Mesodermal cell (in vitro differentiated cells): ENCODE data around the gene AP1G1.

Source experiments
- H3K27ac ChIP-seq: 2 replicates; pipeline ENCODE4 v1.7.0; 2013; ENCODE audit warnings: mild to moderate bottlenecking, low read depth, low read length, moderate library complexity; ENCODE audit not compliant: severe bottlenecking
- H3K36me3 ChIP-seq: 2 replicates; pipeline ENCODE4 v1.7.1; 2013; ENCODE audit warnings: mild to moderate bottlenecking, low read length, moderate library complexity; ENCODE audit not compliant: control insufficient read depth, insufficient read depth
- H3K4me1 ChIP-seq: one replicate; pipeline ENCODE4 v1.7.1; 2013; ENCODE audit warnings: mild to moderate bottlenecking, low read length; ENCODE audit not compliant: insufficient read depth, control insufficient read depth, poor library complexity, severe bottlenecking
- H3K4me3 ChIP-seq: 2 replicates; pipeline ENCODE4 v1.7.0; 2013; ENCODE audit warnings: low read length, control low read depth, mild to moderate bottlenecking; ENCODE audit not compliant: insufficient read depth, poor library complexity, severe bottlenecking; ENCODE audit errors: extremely low read depth
- H3K9me3 ChIP-seq: 2 replicates; pipeline ENCODE4 v1.7.1; 2013; ENCODE audit warnings: mild to moderate bottlenecking, low read length, moderate library complexity; ENCODE audit not compliant: control insufficient read depth
- WGBS, 2 experiments: methylation state at CpG; one replicate each; pipeline ENCODE4 v1.1.5; 2013; ENCODE audit warnings: missing lambda C conversion rate in 2 of 2; ENCODE audit not compliant: insufficient coverage in 2 of 2; 5-methylcytosine and 5-hydroxymethylcytosine counted together

AP1G1 gene

GRCh38 chr16:71726476-71727315, 81.9 kb downstream of the AP1G1 start:
- Histone ChIP-seq H3K27ac (no peak overlapping the region), H3K4me3 (no peak overlapping the region), H3K36me3 (peaks cover 8% of the 10 kb centered on the region), H3K9me3 (no peaks in the 10 kb centered on the region), H3K4me1 (peaks cover 11% of the 10 kb centered on the region)
- WGBS, 2 experiments, result 90 to 91% methylated on average over 1 to 2 of the region's 4 CpGs

GRCh38 chr16:71724320-71724751, 84.3 kb downstream of the AP1G1 start, which contains the start of gene PHLPP2:
PHLPP2 (minus strand) TSS chr16:71724701; CDS start chr16:71714795, 9,906 bp downstream.
- no peaks in the 10 kb centered on the region for H3K9me3 ChIP-seq
- peak within 1 kb of the TSS; percentile 67 for H3K27ac ChIP-seq
- H3K4me3 ChIP-seq, result peak within 1 kb of the TSS; percentile 63
- H3K4me1 ChIP-seq, result peaks cover 15% of the 10 kb centered on the region
- H3K36me3 ChIP-seq, result peaks cover 7% of the 10 kb centered on the region
- WGBS, 2 experiments, result 26 to 40% methylated on average over 7 to 8 of the region's 10 CpGs

GRCh38 chr16:71723537-71724319, 84.9 kb downstream of the AP1G1 start:
- peaks cover 7% of the 10 kb centered on the region for H3K36me3 ChIP-seq
- WGBS, 2 experiments, result 0 to 1% methylated on average over 63 to 67 of the region's 104 CpGs
- H3K9me3 ChIP-seq, result no peaks in the 10 kb centered on the region
- peak overlapping the region; percentile 67 for H3K27ac ChIP-seq
- H3K4me3 ChIP-seq, result peak overlapping the region; percentile 63
- peaks cover 15% of the 10 kb centered on the region for H3K4me1 ChIP-seq

GRCh38 chr16:71722801-71723536, 85.7 kb downstream of the AP1G1 start:
- WGBS, 2 experiments, result 0% methylated on average over 25 to 27 of the region's 59 CpGs
- Histone ChIP-seq H3K4me1 (peaks cover 15% of the 10 kb centered on the region), H3K9me3 (no peaks in the 10 kb centered on the region), H3K36me3 (peaks cover 7% of the 10 kb centered on the region), H3K27ac (peak overlapping the region; percentile 67), H3K4me3 (peak overlapping the region; percentile 63)

- H3K4me1 ChIP-seq, result peaks cover 15% of the 10 kb centered on the region
- no peak overlapping the region for H3K27ac ChIP-seq
- H3K9me3 ChIP-seq, result no peaks in the 10 kb centered on the region
- no peak overlapping the region for H3K4me3 ChIP-seq
- peaks cover 7% of the 10 kb centered on the region for H3K36me3 ChIP-seq
- WGBS, 2 experiments, result 88 to 96% methylated on average over 4 of the region's 8 CpGs
Observed at GRCh38 chr16:71721066-71721740, 87.4 kb downstream of the AP1G1 start.

GRCh38 chr16:71712501-71712900, 96.1 kb downstream of the AP1G1 start:
- Histone ChIP-seq H3K4me3 (no peak overlapping the region), H3K36me3 (peaks cover 19% of the 10 kb centered on the region), H3K27ac (no peak overlapping the region), H3K4me1 (peaks cover 9% of the 10 kb centered on the region), H3K9me3 (no peaks in the 10 kb centered on the region)
- no CpG with 5 or more reads among the region's 1 CpG for WGBS, 2 experiments

- no peak overlapping the region for H3K4me3 ChIP-seq
- no peaks in the 10 kb centered on the region for H3K9me3 ChIP-seq
- WGBS, 2 experiments, result 100% methylated on average over 1 of the region's 3 CpGs; no CpG with 5 or more reads in 1 of the 2 experiments
- H3K36me3 ChIP-seq, result peaks cover 21% of the 10 kb centered on the region
- no peak overlapping the region for H3K27ac ChIP-seq
- H3K4me1 ChIP-seq, result peaks cover 9% of the 10 kb centered on the region
Observed at GRCh38 chr16:71711789-71712188, 96.8 kb downstream of the AP1G1 start.

- Histone ChIP-seq H3K9me3 (no peaks in the 10 kb centered on the region), H3K27ac (no peak overlapping the region), H3K4me1 (peaks cover 9% of the 10 kb centered on the region), H3K4me3 (no peak overlapping the region), H3K36me3 (peaks cover 17% of the 10 kb centered on the region)
- WGBS, 2 experiments, result no CpG with 5 or more reads among the region's 2 CpGs
Observed at GRCh38 chr16:71709229-71709781, 99.3 kb downstream of the AP1G1 start.

- no peak overlapping the region for H3K27ac ChIP-seq
- no peak overlapping the region for H3K4me3 ChIP-seq
- WGBS, 2 experiments, result 88% methylated on average over 1 of the region's 2 CpGs; no CpG with 5 or more reads in 1 of the 2 experiments
- peaks cover 9% of the 10 kb centered on the region for H3K4me1 ChIP-seq
- H3K9me3 ChIP-seq, result no peaks in the 10 kb centered on the region
- H3K36me3 ChIP-seq, result peaks cover 14% of the 10 kb centered on the region
Observed at GRCh38 chr16:71708696-71709095, 99.9 kb downstream of the AP1G1 start.
